ENCODE measurements around the gene GDPD4. TPM values are rescaled to one million over a fixed set of nuclear protein-coding genes. Genes with fewer than 3 reads are reported as not detected.

Gene GDPD4
- total RNA-seq, 4 donors from 2014 or later = not detected

- Histone ChIP-seq H3K27ac (replicated peaks in 1 of 4) (no peak overlapping the region), H3K9me3 (no peaks in the 10 kb centered on the region), H3K4me1 (no peaks in the 10 kb centered on the region), H3K4me3 (no peak overlapping the region), H3K27me3 (no peaks in the 10 kb centered on the region), H3K36me3 (no peaks in the 10 kb centered on the region)
- intact Hi-C loops (cut with DNase I) = no loop called here
- no peak for DNase-seq (ENCODE audit: extremely low spot score)
- TF ChIP-seq CTCF (IDR thresholded peaks at IDR 0.05) (no peak), POLR2AphosphoS5 (IDR thresholded peaks at IDR 0.05) (no peak), EP300 (IDR thresholded peaks at IDR 0.05) (no peak), POLR2A (IDR thresholded peaks at IDR 0.05; ENCODE audit: low read depth) (no peak)
- 76% methylated on average over 6 of the region's 13 CpGs for WGBS
Measured at GRCh38 chr11:77206264-77207018, 95.0 kb downstream of the GDPD4 start.

- H3K36me3 ChIP-seq = no peaks in the 10 kb centered on the region
- no peak for TF ChIP-seq POLR2AphosphoS5 (IDR thresholded peaks at IDR 0.05)
- no peak for TF ChIP-seq POLR2A (IDR thresholded peaks at IDR 0.05; ENCODE audit: low read depth)
- no peak for TF ChIP-seq EP300 (IDR thresholded peaks at IDR 0.05)
- TF ChIP-seq CTCF (IDR thresholded peaks at IDR 0.05) = no peak
- H3K27ac ChIP-seq (replicated peaks in 1 of 4) = no peak overlapping the region
- DNase-seq (ENCODE audit: extremely low spot score) = no peak
- no peaks in the 10 kb centered on the region for H3K9me3 ChIP-seq
- no peaks in the 10 kb centered on the region for H3K4me1 ChIP-seq
- intact Hi-C loops (cut with DNase I) = no loop called here
- H3K27me3 ChIP-seq = no peaks in the 10 kb centered on the region
- 87% methylated on average over 15 of the region's 30 CpGs for WGBS
- H3K4me3 ChIP-seq = no peak overlapping the region
Measured at GRCh38 chr11:77205467-77206263, 95.8 kb downstream of the GDPD4 start.

- Histone ChIP-seq H3K36me3 (no peaks in the 10 kb centered on the region), H3K4me1 (no peaks in the 10 kb centered on the region), H3K9me3 (no peaks in the 10 kb centered on the region), H3K4me3 (no peak overlapping the region), H3K27ac (replicated peaks in 1 of 4) (no peak overlapping the region), H3K27me3 (no peaks in the 10 kb centered on the region)
- DNase-seq (ENCODE audit: extremely low spot score) = no peak
- intact Hi-C loops (cut with DNase I) = no loop called here
- 86% methylated on average over 12 of the region's 12 CpGs for WGBS
- TF ChIP-seq POLR2A (IDR thresholded peaks at IDR 0.05; ENCODE audit: low read depth) = no peak
- no peak for TF ChIP-seq POLR2AphosphoS5 (IDR thresholded peaks at IDR 0.05)
- no peak for TF ChIP-seq CTCF (IDR thresholded peaks at IDR 0.05)
- TF ChIP-seq EP300 (IDR thresholded peaks at IDR 0.05) = no peak
Measured at GRCh38 chr11:77204754-77205466, 96.6 kb downstream of the GDPD4 start.

- 81% methylated on average over 13 of the region's 20 CpGs for WGBS
- intact Hi-C loops (cut with DNase I) = no loop called here
- no peak overlapping the region for H3K4me3 ChIP-seq
- H3K27me3 ChIP-seq = no peaks in the 10 kb centered on the region
- H3K27ac ChIP-seq (replicated peaks in 1 of 4) = no peak overlapping the region
- no peak for DNase-seq (ENCODE audit: extremely low spot score)
- TF ChIP-seq EP300 (IDR thresholded peaks at IDR 0.05) (no peak), CTCF (IDR thresholded peaks at IDR 0.05) (no peak), POLR2AphosphoS5 (IDR thresholded peaks at IDR 0.05) (no peak), POLR2A (IDR thresholded peaks at IDR 0.05; ENCODE audit: low read depth) (no peak)
- H3K36me3 ChIP-seq = no peaks in the 10 kb centered on the region
- no peaks in the 10 kb centered on the region for H3K9me3 ChIP-seq
- no peaks in the 10 kb centered on the region for H3K4me1 ChIP-seq
Measured at GRCh38 chr11:77203901-77204753, 97.4 kb downstream of the GDPD4 start.

Measured in esophagus muscularis mucosa (tissue), 4 donors.